NCI-H146 treated with DMSO at 0.1 percent for 48 hours (cell line): ENCODE measurements around the gene GH1.
A peak's percentile ranks its signal among the peaks of the same experiment; 100 is the strongest.
"Not testable (repeated sequence)": the region's sequence is repeated elsewhere in the genome, so short reads cannot be mapped to it uniquely, and the experiment has no call there.

ENCODE experiments used
- DNase-seq: peaks from one replicate; lab custom pipeline; 2025; ENCODE audit not compliant: unreplicated experiment; lab: John Stamatoyannopoulos, UW

GH1 gene

GRCh38 chr17:63918789-63919305 is at the start of gene GH1:
GH1 (minus strand) TSS chr17:63918839; CDS start chr17:63918776, 63 bp downstream.
- not testable (repeated sequence) for DNase-seq

DNA sequence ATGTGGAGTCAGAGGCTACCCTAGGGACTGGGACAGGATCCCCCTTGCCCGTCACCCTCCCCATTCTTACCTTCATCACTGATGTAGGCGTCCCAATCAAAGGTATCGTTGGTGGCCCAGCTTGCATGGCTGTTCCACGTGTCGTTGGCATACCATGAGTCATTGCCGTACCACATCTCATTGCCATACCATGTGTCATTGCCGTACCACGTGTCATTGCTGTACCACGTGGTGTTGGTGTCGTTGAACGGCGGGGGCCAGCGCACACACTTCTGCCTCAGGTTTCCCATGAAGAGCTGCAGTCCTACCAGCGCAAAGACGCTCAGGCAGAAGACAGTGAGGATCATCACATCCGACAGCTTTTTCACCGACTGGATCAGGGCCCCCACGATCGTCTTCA is 49.3 kb upstream of the GH1 start:
- no peak for DNase-seq

DNA sequence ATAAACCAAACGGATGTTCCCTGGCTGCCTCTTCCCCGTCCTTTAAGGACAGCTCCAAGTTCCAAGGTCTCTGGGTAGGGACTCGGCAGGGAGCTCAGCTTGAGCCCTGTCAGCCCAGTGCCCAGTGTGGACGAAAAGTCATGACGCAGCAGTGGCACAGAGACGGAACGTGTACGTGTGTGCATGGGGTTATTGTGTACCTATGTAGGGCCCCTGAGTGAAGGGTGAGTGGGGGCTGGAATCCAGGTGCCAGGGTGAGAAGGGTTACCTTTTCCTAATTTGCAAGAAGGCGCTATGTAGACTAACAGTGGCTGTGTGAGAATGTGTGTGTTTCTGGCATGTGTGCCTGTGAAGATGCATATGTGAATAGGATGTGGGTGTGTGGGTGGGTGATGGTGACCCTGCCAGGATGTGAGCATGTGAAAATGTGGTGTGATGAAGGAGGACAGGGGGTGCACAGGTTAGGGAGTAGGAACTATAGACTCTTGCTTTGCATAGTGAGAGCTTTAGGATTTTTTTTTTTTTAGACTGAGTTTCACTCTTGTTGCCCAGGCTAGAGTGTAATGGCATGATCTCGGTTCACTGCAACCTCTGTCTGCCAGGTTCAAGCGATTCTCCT is 48.1 kb upstream of the GH1 start:
- no peak for DNase-seq

GRCh38 chr17:63963123-63963522 is 44.5 kb upstream of the GH1 start:
- no peak for DNase-seq

GRCh38 chr17:63962298-63962744 is 43.7 kb upstream of the GH1 start:
- DNase-seq = no peak

DNA sequence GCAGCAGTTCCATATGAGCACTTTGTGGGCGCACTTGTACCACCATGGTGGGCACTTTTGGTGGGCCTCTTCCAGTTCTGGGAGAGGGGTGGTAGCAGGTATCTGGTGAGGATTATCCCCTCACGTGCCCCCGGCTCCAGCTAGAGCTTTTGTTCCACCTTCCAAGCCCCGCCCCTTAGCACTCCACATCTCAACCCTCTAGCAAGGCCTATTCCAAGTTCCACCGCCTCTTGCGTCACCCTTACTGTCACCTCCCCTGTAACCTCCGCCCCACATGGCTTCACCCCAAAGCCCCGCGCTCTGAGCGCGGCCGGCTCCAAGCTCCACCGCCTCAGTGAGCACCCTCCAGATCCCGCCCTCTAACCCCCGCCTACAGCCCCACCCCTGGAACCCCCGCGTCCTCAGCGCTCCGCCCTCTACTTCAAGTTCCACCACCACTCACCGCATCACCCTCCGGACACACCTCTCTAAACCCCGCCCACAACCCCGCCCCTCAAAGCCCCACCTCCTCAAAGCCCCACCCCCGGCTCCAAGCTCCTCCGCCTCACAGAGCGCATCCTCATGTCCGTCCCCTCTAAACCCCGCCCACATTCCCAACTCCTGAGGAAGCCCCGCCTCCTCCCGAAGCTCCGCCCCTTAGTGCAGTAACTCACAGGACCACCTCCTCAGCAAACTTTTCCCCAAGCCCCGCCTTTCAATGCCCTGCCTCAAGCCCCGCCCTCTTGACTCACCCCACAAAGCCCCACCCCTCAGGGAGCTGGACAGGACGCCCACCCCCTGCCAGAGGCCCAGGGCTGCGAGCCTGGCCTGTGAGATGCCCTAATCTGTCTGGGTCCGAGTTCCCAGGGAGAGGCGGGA is 42.9 kb upstream of the GH1 start:
- peak; percentile 38 for DNase-seq

- DNase-seq = no peak
Observed at GRCh38 chr17:63960430-63960829, 41.8 kb upstream of the GH1 start.

GRCh38 chr17:63960006-63960405 is 41.4 kb upstream of the GH1 start:
- DNase-seq = no peak

GRCh38 chr17:63956296-63956920 is 37.8 kb upstream of the GH1 start:
- DNase-seq = no peak

GRCh38 chr17:63955791-63956190 is 37.2 kb upstream of the GH1 start:
- DNase-seq = no peak

GRCh38 chr17:63955232-63955631 is 36.6 kb upstream of the GH1 start:
- DNase-seq = no peak

DNA sequence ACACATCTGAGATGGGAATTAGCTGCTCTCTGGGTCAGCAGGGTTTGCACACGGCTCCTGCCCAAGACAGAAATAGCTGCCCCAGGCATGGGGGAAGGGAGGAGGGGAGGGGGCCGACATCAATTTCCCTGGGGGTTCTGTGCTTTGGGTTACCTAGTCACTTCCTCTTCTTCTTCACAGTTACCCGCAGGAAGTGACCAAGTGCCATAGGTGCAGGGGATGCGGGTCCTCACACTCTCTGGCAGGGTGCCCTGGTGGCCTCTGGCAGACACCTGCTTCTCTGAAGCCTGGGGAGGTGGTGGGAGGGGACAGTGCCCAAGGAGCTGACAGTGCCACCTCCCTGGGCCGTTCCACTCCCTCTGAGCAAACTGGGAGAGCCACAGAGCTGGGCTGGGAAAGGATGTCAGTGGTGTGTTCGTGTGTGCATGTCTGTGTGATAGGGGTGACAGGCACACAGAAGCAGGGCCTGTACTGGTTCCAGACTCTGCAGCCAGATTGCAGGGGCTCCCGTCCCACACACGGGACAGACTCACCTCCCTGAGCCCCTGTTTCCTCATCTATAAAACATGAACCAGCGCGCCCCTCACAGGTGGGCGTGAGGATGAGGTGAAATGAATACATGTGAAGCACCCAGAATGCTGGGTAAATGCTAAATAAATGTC is 35.9 kb upstream of the GH1 start:
- no peak for DNase-seq

- no peak for DNase-seq
Observed at GRCh38 chr17:63950940-63951907, 32.6 kb upstream of the GH1 start.

GRCh38 chr17:63949576-63950250 is 31.1 kb upstream of the GH1 start:
- DNase-seq = no peak

DNA sequence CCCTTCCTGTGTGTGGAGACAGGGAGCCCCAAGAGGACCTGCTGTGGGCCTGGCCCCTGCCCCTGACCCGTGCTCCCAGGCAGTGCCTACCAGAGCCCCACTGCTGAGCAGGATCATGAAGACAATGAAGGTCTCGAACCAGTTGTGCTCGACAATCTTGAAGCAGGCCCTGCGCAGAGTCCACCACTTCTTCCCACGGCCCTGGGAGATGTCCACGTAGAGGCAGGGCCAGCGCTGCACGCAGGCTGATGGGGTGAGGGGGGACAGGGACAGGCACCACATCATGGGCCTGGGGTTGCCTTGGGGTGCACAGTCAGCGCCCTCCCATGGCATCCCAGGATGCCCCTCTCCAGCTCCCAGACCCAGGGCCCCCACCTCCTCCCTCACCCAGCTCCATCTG is 29.9 kb upstream of the GH1 start:
- DNase-seq = no peak

GRCh38 chr17:63947711-63948330 is 29.2 kb upstream of the GH1 start:
- DNase-seq = no peak

DNA sequence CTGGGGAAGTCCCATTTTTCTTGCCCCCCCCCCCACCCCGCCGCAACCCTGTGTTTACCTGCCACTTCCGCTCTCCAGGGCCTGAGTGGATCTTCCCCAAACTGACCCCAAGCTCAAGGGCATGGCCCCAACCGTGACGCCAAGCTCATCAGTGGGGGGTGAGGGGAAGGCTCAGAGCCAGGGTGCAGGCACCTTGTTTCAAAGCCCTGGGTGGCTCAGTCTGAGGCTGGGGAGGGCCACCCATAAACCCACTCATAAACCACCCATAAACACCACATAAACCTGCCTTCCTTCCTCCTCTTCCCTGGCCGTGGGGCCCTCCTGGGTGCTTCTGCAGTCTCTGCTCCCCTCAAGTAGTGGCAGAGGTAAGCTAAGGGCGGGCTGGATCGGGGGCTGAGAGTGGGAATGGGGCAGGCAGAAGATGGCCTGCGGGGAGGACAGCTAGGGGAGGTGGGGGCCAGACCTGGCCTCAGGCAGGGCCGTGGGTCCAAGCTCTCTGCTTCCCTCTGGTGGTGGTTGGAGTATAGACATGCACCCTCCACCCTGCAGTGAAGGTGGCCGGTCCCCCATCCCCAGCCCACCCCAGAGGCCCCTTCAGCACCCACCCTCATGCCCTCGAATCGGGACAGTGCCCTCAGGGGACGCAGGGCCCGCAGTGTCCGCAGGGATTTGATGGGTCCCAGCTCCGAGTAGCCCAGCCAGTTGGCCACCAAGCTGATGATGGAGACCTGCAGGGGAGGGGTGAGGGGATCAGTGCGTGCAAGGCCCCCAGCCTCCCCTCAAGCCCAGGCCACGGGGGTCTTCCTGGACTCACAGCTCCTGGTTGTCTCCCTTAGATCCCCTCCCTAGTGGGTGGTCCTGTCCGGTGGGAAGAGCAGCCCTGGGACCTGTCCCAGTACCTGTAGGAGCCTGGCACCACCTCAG is 28.1 kb upstream of the GH1 start:
- DNase-seq = peak; percentile 11
